Heart left ventricle (tissue), 13 donors: ENCODE data around the gene CALCR.
A peak's percentile ranks its signal among the peaks of the same experiment; 100 is the strongest.

ENCODE experiments used
- CTCF ChIP-seq, 12 donors: fragments of 200-600 bp; sonication (generic) in 4 of 12; IDR thresholded peaks; one replicate each; pipeline versions ENCODE4 v1.5.0 to v1.8.0; 2018 to 2022; ENCODE audit warnings: antibody characterized with exemption in 12 of 12, mild to moderate bottlenecking in 5 of 12
- POLR2A ChIP-seq, 2 donors: fragments of 450-650 bp; IDR thresholded peaks; one replicate each; pipeline ENCODE4 v1.6.1; 2017; ENCODE audit warnings: antibody characterized with exemption in 2 of 2, mild to moderate bottlenecking in 2 of 2, moderate library complexity in 2 of 2
- donor health status: ischemic (EF 13 %, LVEDD 7.1; RV severe dilation, severe dysfunction).
- donor health status: DM: no; HTN: yes; CAD: no.
- donor health status: DM: no; HTN: no; CAD: no.
- donor health status: ischemic (EF 25% LVEDD 6.9; RV normal size, moderate dysfunction).
- donor health status: ischemic (EF 25% LVEDD 5.7; RV mildly dilated, moderate dysfunction).
- donor health status: ischemic (EF 35%, LVEDD 5.7; RV mildly dilated, moderate dysfunction).
- donor health status: nonischemic (EF 11% LVEDD 7.7; RV severe dilation, severe dysfunction).
- donor health status: DM: yes; HTN: yes; CAD: no.
- donor health status: PGD.
- donor health status: ischemic (EF 29% LVEDD 5.4; RV normal size, mild dysfunction).
- donor health status: nonischemic (EF 23%, LVEDD 6.1; RV moderate dilation, normal function).

DNA sequence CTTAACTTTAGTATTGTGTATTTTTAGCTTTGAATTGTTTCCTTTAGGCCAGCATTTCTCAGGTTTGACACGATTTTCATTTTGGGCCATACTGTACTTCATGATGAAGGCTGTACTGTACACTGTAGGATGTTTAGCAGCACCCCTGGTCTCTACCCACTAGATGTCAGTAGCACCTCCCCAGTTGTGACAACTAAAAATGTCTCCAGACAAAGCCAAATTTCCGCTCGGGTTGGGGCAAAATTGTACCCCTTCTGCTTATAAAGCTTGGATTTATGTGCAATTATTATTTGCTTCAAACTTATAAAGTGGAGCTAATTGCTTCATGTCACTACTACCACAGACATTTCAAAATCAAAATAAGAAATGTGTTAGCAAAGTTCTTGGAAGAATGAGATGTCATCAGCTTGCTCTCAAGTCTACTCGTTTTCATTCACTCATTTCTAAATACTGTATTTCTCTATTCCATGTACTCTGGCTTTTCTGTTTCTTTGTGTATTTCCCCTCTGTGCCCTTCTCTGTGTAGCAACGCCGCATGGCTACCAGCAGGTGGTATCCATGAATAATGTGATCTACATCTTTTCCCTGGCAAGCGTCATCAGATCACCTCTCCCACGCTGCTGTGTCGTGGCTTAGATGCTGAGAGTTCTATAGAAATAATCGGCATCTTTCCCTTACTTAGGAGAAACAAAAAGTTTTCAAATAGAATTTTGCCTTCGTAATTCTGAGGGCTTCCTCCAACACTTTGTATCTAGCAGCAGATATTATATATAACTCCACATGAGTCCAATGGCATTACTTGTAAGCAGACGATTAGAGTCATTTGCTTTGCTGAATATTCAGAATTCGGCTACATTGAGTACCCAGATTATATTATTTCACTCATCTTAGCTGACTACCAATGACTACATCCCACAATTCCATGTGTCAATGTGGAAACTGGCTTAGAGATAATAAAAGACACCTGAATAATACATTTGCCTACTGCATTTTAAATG, 47.8 kb upstream of the CALCR start:
- TF ChIP-seq CTCF (IDR thresholded peaks at IDR 0.05) (peak in 7 of 12 donors; percentile 25 to 49 (median 28)), POLR2A (IDR thresholded peaks at IDR 0.05) (no peak)
